HepG2 (cell line): ENCODE results near the gene SOST. TPM values are rescaled to one million over a fixed set of nuclear protein-coding genes. Genes with fewer than 3 reads are reported as not detected.

ENCODE experiments used
- ATF4 ChIP-seq, 2 experiments: fragments of 450-650 bp in 1 of 2; sonication (generic) in 1 of 2; formaldehyde crosslinking; IDR thresholded peaks; 2 replicates each; pipeline versions ENCODE4 v1.5.0 to v1.8.0; 2020 to 2022; ENCODE audit warnings: mild to moderate bottlenecking in 1 of 2, missing genetic modification reagents in 1 of 2
- CBX2 ChIP-seq, 2 experiments: fragments of 200-600 bp in 1 of 2; sonication (generic); formaldehyde crosslinking in 1 of 2; IDR thresholded peaks; 2 replicates each; pipeline versions ENCODE4 v1.7.0 to v1.8.1; 2018 to 2022; ENCODE audit warnings: low read depth in 2 of 2, low read length in 1 of 2, mild to moderate bottlenecking in 1 of 2, missing genetic modification reagents in 1 of 2
- CERS6 ChIP-seq: sonication (generic); formaldehyde crosslinking; IDR thresholded peaks from 2 replicates; pipeline ENCODE4 v1.5.0; 2020; ENCODE audit warnings: missing genetic modification reagents
- GABPB1 ChIP-seq: IDR thresholded peaks from 2 replicates; pipeline ENCODE4 v1.6.1; 2016; ENCODE audit warnings: mild to moderate bottlenecking, missing genetic modification reagents, moderate library complexity, missing compliant biosample characterization
- LBX2 ChIP-seq: sonication (generic); formaldehyde crosslinking; IDR thresholded peaks from 2 replicates; pipeline ENCODE4 v1.5.0; 2020; ENCODE audit warnings: missing genetic modification reagents, mild to moderate bottlenecking, borderline replicate concordance
- SP4 ChIP-seq: sonication (generic); formaldehyde crosslinking; IDR thresholded peaks from 2 replicates; pipeline ENCODE4 v1.8.1; 2023; ENCODE audit warnings: mild to moderate bottlenecking, missing genetic modification reagents
- TFDP1 ChIP-seq: IDR thresholded peaks from 2 replicates; pipeline ENCODE4 v1.6.1; 2016; ENCODE audit warnings: missing compliant biosample characterization, missing genetic modification reagents, borderline replicate concordance
- ZBTB40 ChIP-seq, 2 experiments: fragments of 450-650 bp in 1 of 2; sonication (generic) in 1 of 2; formaldehyde crosslinking in 1 of 2; IDR thresholded peaks; 2 replicates each; pipeline versions ENCODE4 v1.6.1 to v1.8.0; 2016 to 2022; ENCODE audit warnings: antibody characterized with exemption in 1 of 2, mild to moderate bottlenecking in 1 of 2, missing genetic modification reagents in 1 of 2
- ZMAT5 ChIP-seq: sonication (generic); formaldehyde crosslinking; IDR thresholded peaks from 2 replicates; pipeline ENCODE4 v1.5.0; 2020; ENCODE audit warnings: mild to moderate bottlenecking, low read depth, missing genetic modification reagents, borderline replicate concordance
- ZNF546 ChIP-seq: sonication (generic); formaldehyde crosslinking; conservative IDR thresholded peaks from 2 replicates; pipeline ENCODE4 v1.8.1; 2023; ENCODE audit warnings: mild to moderate bottlenecking, missing genetic modification reagents
- ZNF782 ChIP-seq: sonication (generic); formaldehyde crosslinking; IDR thresholded peaks from 2 replicates; pipeline ENCODE4 v1.4.0; 2020; ENCODE audit warnings: missing genetic modification reagents, mild to moderate bottlenecking, borderline replicate concordance
- polyA plus RNA-seq, 8 experiments: library from polyadenylated mRNA; depleted of rRNA in 3 of 8; stranded (reverse) in 7 of 8; unstranded in 1 of 8; fragments of >200 nt; fragmentation: Illumina TruSeq in 4 of 8; extraction: Trizol in 4 of 8; gene quantifications; 2 replicates each; pipeline versions ENCODE4 v1.2.1 to v1.2.3, GENCODE V29; 2011 to 2016; ENCODE audit warnings: low read depth in 4 of 8, missing spikeins in 1 of 8, mixed read lengths in 1 of 8; ENCODE audit not compliant: insufficient read depth in 1 of 8
- total RNA-seq, 5 experiments: library from RNA; depleted of rRNA; stranded (reverse); fragments of >200 nt; fragmentation: Illumina TruSeq; extraction: Trizol; gene quantifications; 2 replicates each; pipeline ENCODE4 v1.2.3, GENCODE V29; 2016; ENCODE audit warnings: low read depth in 1 of 5

The SOST gene
- total and polyA plus RNA-seq, 2 of the 13 experiments (the other 11 are each of a cell fraction or from before 2014, with no cell fraction given), result not detected

- TF ChIP-seq ZBTB40 (IDR thresholded peaks at IDR 0.05) (no peak), ZBTB40 (CRISPR knock-in tag; IDR thresholded peaks at IDR 0.05) (peak; percentile 57; the same call in 1 of the 2 replicates), CERS6 (CRISPR knock-in tag) (no peak), ZMAT5 (CRISPR knock-in tag) (no peak), ZNF782 (CRISPR knock-in tag) (0 out of 2 replicates have a peak, but pooled peaks have one; percentile 45), SP4 (0 out of 2 replicates have a peak, but pooled peaks have one; percentile 35), ATF4 (CRISPR knock-in tag; IDR thresholded peaks at IDR 0.05) (no peak), TFDP1 (CRISPR knock-in tag) (peak; percentile 56; the same call in 1 of the 2 replicates), ZNF546 (0 out of 2 replicates have a peak, but pooled peaks have one; percentile 36), CBX2 (IDR thresholded peaks at IDR 0.05; ENCODE audit: low read depth, low read length) (no peak), CBX2 (CRISPR knock-in tag; IDR thresholded peaks at IDR 0.05; ENCODE audit: low read depth) (no peak), LBX2 (no peak; the same call in 1 of the 2 replicates), GABPB1 (peak; percentile 68; the same call in 1 of the 2 replicates)
These were observed 3.2 kb downstream of the SOST start (continued) for GRCh38 chr17:43755389-43755875.
